ENCODE results near the gene MGAT5.
A peak's percentile ranks its signal among the peaks of the same experiment; 100 is the strongest.

Gene MGAT5

DNA sequence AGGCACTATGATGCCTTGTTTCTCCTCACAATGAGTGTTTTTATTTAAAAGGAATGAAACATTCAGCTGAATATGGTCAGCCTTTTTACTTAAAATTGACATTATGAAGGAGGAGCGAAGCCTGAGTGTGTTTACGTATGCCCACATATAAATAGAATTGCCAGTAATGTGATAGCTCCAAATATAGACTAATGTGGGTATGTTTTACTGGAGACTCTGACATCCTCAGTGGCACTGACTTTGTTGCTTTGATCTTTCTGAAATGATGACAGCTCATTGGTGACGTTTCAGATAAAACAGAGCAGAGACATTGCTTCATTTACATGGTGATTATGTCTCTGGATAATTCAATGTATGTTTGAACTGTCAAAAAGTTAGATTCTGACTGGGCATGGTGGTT, 167.0 kb downstream of the MGAT5 start (continued):
- no peak for TF ChIP-seq ZNF391 (tag by site-specific recombination; IDR thresholded peaks at IDR 0.05; ENCODE audit: borderline replicate concordance, low read depth)
- no peak for TF ChIP-seq ZNF747 (tag by site-specific recombination; IDR thresholded peaks at IDR 0.05)
- no peak for TF ChIP-seq ZNF426 (tag by site-specific recombination; IDR thresholded peaks at IDR 0.05)

DNA sequence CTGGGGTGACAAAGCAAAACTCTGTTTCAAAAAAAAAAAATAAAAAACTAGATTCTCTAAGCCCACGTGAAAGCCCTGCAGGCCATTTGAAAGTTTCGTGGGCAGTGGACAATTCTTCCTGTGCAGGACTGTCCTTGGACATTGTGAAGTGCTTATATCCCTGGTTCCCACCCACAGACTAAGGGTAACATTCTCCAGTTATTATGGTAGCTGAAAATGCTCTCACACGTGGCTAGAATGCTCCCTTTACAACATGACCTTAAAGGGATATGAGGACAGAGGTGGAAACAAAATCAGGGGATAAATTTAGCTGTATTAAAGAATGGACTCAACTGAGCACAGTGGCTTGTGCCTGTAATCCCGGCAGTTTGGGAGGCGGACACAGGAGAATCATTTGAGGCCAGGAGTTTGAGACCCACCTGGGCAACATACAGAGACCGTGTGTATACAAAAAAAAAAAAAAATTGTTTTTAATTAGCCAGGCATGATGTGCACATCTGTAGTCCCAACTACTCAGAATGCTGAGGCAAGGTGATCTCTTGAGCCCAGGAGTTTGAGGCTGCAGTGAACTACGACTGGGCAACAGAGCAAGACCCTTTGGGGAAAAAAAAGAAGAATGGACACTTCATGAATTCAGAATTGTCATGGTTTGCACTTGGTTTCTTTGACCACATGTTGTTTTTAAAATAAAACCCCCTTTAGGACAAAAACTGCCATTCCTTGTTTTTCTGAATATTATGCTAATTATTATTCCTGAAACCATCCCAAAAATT, 167.9 kb downstream of the MGAT5 start:
- CTCF ChIA-PET, result interaction anchor here (1.0 kb wide), 1 partner anchor 30 kb away, joined by 4 read pairs; no protein-coding TSS in a partner anchor
- Histone ChIP-seq H3K4me1 (ENCODE audit: control insufficient read depth, insufficient read depth, low read length) (no peaks in the 10 kb centered on the region), H3K4me3 (ENCODE audit: low read depth, low read length) (no peak overlapping the region), H3K27ac (ENCODE audit: extremely low read depth, low read depth, low read length) (no peak overlapping the region), H3K36me3 (ENCODE audit: control insufficient read depth in 2 of 2, insufficient read depth in 1 of 2, low read length in 2 of 2) (peaks cover 0 to 26% of the 10 kb centered on the region in 2 experiments; a peak in 2 of 3 replicates), H3K9me3 (ENCODE audit: control insufficient read depth, insufficient read depth, low read depth, low read length) (no peaks in the 10 kb centered on the region)
- POLR2A ChIA-PET, result no interaction called here
- TF ChIP-seq ZBTB17 (tag by site-specific recombination; IDR thresholded peaks at IDR 0.05), result no peak
- TF ChIP-seq ZNF121 (tag by site-specific recombination; IDR thresholded peaks at IDR 0.05), result 0 out of 2 replicates have a peak, but pooled peaks have one; percentile 35

DNA sequence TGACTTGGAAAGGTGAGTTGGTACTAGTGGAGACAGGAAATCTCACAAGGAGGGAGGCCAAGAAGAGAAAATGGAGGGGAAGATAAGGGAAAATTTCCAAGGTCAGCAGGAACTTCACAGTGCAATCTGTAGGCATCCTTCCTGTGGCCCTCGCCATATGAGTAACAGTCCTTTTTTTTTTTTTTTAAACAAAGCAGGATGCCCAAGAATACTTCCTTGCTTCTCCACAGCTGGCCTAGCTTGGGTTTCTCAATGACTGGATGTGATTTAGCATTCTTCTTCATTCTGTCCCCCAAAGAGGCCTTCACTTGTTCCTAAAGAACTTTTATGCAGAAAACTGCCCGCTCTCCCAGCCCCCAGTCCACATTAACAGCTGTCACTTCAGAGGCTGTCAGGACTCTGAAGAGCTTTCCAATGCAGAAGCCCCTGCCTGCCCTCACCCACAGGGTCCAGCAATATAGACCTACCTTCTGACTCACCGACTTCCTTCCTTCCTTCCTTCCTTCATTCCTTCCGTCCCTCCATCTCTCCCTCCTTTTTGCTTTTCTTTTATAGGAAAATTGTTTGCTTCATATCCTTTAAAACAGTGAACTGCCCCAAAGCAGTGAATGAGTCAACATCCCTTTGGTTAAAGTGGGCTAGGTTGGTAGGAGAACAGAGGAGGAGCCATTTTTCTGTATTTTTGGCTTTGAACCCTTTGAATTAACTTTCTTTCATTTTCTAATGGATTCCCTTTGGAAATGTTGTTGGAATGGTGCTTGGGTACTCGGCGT, 172.0 kb downstream of the MGAT5 start:
- Histone ChIP-seq H3K36me3 (ENCODE audit: control insufficient read depth in 2 of 2, insufficient read depth in 1 of 2, low read length in 2 of 2) (peaks cover 0 to 48% of the 10 kb centered on the region in 2 experiments; a peak in 1 of 3 replicates), H3K27ac (ENCODE audit: extremely low read depth, low read depth, low read length) (no peak overlapping the region), H3K4me3 (ENCODE audit: low read depth, low read length) (no peak overlapping the region), H3K9me3 (ENCODE audit: control insufficient read depth, insufficient read depth, low read depth, low read length) (no peaks in the 10 kb centered on the region), H3K4me1 (ENCODE audit: control insufficient read depth, insufficient read depth, low read length) (no peaks in the 10 kb centered on the region)
- ChIA-PET CTCF (interaction anchor here (1.9 kb wide), 1 partner anchor 25 kb away, joined by 5 read pairs; no protein-coding TSS in a partner anchor), POLR2A (no interaction called here)
- TF ChIP-seq ZSCAN30 (tag by site-specific recombination; IDR thresholded peaks at IDR 0.05) (no peak), ZNF121 (tag by site-specific recombination; IDR thresholded peaks at IDR 0.05) (no peak), ZNF660 (tag by site-specific recombination; IDR thresholded peaks at IDR 0.05) (no peak), ZBTB17 (tag by site-specific recombination; IDR thresholded peaks at IDR 0.05) (no peak), ZNF629 (tag by site-specific recombination; IDR thresholded peaks at IDR 0.05) (no peak), KLF1 (tag by site-specific recombination; IDR thresholded peaks at IDR 0.05) (no peak), ZNF548 (tag by site-specific recombination; IDR thresholded peaks at IDR 0.05) (no peak), MYNN (tag by site-specific recombination; IDR thresholded peaks at IDR 0.05; ENCODE audit: borderline replicate concordance) (no peak), ZNF202 (tag by site-specific recombination; IDR thresholded peaks at IDR 0.05; ENCODE audit: borderline replicate concordance) (no peak), ZNF133 (tag by site-specific recombination; IDR thresholded peaks at IDR 0.05) (no peak), ZNF292 (tag by site-specific recombination; IDR thresholded peaks at IDR 0.05; ENCODE audit: borderline replicate concordance, low read depth) (no peak), ZIC2 (tag by site-specific recombination; IDR thresholded peaks at IDR 0.05) (no peak), PRDM1 (tag by site-specific recombination; IDR thresholded peaks at IDR 0.05) (no peak), YY1 (tag by site-specific recombination; IDR thresholded peaks at IDR 0.05) (no peak)
- TF ChIP-seq, protein P1, sequence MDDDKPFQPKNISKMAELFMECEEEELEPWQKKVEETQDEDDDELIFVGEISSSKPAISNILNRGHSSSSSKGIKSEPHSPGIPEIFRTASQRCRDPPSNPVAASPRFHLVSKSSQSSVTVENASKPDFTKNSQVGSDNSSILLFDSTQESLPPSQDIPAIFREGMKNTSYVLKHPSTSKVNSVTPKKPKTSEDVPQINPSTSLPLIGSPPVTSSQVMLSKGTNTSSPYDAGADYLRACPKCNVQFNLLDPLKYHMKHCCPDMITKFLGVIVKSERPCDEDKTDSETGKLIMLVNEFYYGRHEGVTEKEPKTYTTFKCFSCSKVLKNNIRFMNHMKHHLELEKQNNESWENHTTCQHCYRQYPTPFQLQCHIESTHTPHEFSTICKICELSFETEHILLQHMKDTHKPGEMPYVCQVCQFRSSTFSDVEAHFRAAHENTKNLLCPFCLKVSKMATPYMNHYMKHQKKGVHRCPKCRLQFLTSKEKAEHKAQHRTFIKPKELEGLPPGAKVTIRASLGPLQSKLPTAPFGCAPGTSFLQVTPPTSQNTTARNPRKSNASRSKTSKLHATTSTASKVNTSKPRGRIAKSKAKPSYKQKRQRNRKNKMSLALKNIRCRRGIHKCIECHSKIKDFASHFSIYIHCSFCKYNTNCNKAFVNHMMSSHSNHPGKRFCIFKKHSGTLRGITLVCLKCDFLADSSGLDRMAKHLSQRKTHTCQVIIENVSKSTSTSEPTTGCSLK (tag by site-specific recombination; IDR thresholded peaks at IDR 0.05), result no peak
- TF ChIP-seq, protein P2, sequence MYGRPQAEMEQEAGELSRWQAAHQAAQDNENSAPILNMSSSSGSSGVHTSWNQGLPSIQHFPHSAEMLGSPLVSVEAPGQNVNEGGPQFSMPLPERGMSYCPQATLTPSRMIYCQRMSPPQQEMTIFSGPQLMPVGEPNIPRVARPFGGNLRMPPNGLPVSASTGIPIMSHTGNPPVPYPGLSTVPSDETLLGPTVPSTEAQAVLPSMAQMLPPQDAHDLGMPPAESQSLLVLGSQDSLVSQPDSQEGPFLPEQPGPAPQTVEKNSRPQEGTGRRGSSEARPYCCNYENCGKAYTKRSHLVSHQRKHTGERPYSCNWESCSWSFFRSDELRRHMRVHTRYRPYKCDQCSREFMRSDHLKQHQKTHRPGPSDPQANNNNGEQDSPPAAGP (tag by site-specific recombination; IDR thresholded peaks at IDR 0.05), result no peak
